C4-2B (cell line): ENCODE measurements around the gene CHPT1.

Experiments
- H3K27ac ChIP-seq: fragments of 450-650 bp; 2 replicates; pipeline ENCODE4 v1.5.1; 2017
- ZFX ChIP-seq: fragments of 450-650 bp; IDR thresholded peaks from 2 replicates; pipeline ENCODE4 v1.6.1; 2017
- TF ChIP-seq, protein P1 (sequence below): fragments of 450-650 bp; conservative IDR thresholded peaks from 2 replicates; pipeline ENCODE4 v1.5.1; 2017; ENCODE audit warnings: mild to moderate bottlenecking

Gene CHPT1

DNA sequence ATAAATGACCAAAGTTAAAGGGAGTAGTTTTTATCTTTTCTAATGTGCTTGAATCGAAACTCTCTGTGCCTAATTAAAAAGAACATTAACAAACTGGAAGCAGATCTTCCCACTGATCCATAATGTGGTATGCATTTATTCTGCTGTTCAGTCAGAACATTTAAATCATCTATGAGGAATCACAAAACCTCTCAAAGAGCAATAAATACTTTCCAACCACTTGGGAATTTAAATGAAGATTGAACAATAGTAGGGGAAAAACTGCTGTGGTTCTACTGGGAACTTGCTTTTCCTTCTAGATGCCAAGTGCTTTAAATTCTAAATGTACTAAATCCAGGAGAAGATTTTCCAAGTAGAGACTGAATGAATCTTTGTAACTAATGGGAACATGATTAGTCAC is 12.3 kb upstream of the CHPT1 start:
- TF ChIP-seq, protein P1, sequence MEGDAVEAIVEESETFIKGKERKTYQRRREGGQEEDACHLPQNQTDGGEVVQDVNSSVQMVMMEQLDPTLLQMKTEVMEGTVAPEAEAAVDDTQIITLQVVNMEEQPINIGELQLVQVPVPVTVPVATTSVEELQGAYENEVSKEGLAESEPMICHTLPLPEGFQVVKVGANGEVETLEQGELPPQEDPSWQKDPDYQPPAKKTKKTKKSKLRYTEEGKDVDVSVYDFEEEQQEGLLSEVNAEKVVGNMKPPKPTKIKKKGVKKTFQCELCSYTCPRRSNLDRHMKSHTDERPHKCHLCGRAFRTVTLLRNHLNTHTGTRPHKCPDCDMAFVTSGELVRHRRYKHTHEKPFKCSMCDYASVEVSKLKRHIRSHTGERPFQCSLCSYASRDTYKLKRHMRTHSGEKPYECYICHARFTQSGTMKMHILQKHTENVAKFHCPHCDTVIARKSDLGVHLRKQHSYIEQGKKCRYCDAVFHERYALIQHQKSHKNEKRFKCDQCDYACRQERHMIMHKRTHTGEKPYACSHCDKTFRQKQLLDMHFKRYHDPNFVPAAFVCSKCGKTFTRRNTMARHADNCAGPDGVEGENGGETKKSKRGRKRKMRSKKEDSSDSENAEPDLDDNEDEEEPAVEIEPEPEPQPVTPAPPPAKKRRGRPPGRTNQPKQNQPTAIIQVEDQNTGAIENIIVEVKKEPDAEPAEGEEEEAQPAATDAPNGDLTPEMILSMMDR, result no peak
- TF ChIP-seq ZFX, result no peak
- H3K27ac ChIP-seq, result no peak overlapping the region

DNA sequence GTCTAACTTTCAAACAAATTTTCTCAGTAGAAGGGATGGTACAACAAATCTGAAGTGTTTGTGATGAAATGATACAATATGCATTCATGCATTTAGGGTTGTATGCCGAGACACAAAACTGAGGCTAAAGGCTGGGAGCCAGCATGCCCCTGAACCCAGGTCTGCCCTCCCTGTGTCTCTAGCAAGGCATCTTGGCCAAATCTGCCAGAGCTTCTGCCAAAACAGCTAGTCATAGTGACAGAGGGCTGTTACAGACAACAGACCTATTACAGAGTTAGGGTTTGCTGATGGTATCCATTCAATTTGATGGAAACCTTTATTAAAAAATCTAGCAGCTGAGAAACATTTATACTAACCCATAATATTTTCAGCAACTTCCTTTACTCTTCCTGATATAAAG is 11.3 kb upstream of the CHPT1 start:
- no peak overlapping the region for H3K27ac ChIP-seq
- TF ChIP-seq, protein P1, result no peak
- no peak for TF ChIP-seq ZFX

DNA sequence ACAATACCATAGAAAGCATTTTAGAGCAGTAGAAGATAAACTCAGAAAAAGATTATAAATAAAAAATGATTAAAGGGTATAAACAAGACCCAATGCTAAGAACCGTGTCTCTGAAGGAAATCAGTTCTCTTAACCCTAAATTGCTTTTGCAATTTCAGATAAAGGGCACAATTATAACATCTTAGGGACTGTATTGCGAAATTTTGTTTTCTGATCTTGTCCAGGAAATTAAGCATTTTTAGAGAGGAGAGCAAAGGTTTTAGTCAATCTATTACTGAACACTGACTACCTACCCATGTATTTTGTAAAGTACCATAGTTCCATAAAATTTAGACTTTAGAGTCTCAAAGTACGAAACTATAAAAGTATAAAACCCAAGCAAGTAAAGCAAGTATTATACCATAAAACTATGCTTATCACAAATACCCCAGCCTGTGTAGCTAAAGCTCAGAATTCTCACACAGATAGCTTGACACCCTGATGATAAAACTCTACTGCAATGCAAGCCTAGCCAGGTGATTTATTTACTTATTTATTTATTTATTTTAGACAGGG is 6.8 kb upstream of the CHPT1 start:
- no peak overlapping the region for H3K27ac ChIP-seq
- TF ChIP-seq, protein P1, result no peak
- no peak for TF ChIP-seq ZFX

DNA sequence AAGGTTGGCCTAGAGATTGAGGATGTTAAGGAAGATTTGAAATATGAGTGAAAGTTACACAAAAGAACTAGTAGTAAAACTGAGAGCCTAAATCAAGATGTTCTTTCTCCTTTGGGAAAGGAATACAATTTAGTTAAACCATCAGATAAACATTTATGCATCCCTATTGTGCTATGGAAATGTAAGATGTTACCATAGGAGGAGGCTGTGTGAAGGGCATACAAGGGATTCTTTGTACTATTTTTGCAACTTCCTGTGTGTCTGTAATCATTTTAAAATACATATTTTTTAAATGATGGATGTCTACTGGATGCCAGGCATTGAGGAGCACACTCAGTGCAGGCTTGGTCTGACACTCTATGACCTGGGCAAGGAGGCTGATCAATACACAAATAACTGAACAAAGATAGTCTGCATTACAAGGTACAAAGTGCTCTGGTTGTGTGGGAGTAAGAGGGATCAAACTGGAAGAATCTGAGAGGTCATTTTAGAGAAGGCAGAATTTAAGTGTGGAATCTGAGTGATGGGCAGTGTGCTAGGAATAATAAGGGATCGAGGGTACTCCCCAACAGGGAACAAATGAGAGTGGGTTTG is 5.8 kb upstream of the CHPT1 start:
- no peak for TF ChIP-seq ZFX
- TF ChIP-seq, protein P1, result no peak
- H3K27ac ChIP-seq, result no peak overlapping the region

DNA sequence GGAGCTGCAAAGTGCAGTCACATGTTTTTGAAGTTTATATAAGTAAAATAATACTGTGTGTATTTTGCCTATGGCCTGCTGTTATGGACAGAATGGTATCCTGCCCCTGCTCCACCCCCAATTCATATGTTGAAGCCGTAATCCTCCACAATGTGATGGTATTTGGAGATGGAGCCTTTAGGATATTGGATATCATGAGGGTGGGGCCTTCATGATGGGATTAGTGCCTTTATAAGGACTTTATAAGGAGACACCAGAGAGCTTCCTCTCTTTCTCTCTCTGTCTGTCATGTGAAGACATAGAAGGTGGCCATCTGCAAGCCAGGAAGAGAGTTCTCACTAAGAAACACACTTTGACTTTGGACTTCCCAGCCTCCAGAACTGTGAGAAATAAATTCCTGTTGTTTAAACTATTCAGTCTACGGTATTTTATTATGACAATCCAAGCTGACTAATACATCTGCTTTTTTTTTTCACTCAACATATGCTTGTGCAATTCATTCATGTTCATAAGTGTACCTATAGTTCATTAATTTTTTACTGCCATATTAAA is 3.1 kb upstream of the CHPT1 start:
- TF ChIP-seq, protein P1, result no peak
- TF ChIP-seq ZFX, result no peak

DNA sequence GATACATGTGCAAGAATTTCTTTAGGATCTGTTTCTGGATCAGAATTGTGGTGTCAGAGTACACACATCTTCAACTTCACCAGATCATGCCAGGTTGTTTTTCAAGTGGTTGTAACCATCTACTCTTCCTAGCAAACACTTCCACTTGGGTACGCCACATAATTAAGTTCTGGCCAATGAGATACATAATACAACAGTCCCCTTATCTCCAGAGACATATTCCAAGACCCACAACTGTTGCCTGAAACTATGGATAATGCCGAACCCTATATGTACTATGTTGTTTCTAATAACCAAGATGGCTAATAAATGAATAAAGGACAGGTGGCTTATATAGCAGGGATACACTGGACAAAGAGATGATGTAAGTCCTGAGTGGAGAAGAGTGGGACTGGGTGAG is 2.5 kb upstream of the CHPT1 start:
- no peak overlapping the region for H3K27ac ChIP-seq
- TF ChIP-seq ZFX, result no peak
- TF ChIP-seq, protein P1, result no peak

More for the DNA sequence above, 3.1 kb upstream of the CHPT1 start:
- H3K27ac ChIP-seq, result no peak overlapping the region

DNA sequence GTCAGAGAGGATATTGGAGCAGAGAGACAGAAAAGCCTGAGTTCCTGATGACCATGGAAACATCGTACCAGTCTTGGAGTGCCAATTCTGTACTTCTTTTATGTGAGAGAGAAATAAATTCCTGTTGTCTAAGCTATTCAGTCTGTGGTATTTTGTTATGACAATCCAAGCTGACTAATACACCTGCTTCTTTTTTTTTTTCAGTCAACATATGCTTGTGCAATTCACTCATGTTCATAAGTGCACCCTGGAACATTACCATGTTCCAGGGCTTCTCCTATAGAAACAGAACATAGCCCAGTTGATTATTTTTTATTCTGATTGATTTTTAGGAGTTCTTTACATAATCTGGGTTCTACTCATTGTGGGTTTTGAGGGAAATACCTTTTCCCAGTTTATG is 1.7 kb upstream of the CHPT1 start:
- TF ChIP-seq ZFX, result no peak
- TF ChIP-seq, protein P1, result no peak
- no peak overlapping the region for H3K27ac ChIP-seq
